Suppressor macrophage (primary cell): ENCODE measurements around the gene SLC13A3.
A peak's percentile ranks its signal among the peaks of the same experiment; 100 is the strongest.

Source experiments
- DNase-seq, 4 experiments: peaks; one replicate each; pipeline ENCODE4 v3.0.0-alpha.2; 2020 to 2022

Gene SLC13A3

DNA sequence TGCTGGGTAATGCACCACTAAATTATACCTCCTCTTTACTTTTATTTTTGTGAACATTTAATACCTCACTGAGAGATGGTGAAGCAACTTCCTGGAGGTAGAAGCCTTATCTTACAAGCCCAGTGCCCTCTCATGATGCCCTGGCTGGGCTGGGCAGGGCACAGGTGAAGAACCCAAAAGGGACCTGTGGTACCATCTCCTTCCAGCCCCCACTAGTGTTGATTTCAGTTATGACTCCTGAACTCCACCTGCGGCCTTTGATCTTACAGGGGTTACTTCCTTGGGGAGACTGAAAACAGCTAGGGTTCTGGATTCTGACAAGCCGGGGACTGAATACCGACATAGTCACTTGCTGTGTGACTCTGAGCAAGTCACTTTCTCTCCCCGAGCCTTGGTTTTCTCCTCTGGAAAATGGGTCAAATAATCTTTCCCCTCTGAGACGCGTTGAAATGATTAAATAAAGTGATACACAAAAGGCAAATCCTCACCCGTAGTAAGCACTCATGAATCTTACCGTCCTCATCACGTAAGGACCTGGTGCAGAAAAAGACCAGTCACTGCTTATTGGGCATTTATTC, 1.2 kb downstream of the SLC13A3 start:
- DNase-seq: no peak

DNA sequence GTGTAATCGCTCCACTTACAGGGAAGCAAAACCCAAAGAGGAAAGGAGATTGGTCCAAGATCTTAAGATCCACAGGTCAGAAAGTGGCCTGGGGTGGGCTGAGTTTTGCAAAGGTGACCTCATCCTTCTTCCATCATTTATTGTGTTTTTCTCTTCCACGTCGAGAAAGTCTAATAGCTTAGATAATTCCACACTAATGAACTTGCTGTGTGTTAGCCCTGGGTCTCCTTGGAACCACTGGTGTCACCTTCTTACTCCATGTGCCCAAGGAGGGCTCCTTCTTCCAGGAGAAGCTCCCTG, 1.7 kb downstream of the SLC13A3 start:
- no peak for DNase-seq

DNA sequence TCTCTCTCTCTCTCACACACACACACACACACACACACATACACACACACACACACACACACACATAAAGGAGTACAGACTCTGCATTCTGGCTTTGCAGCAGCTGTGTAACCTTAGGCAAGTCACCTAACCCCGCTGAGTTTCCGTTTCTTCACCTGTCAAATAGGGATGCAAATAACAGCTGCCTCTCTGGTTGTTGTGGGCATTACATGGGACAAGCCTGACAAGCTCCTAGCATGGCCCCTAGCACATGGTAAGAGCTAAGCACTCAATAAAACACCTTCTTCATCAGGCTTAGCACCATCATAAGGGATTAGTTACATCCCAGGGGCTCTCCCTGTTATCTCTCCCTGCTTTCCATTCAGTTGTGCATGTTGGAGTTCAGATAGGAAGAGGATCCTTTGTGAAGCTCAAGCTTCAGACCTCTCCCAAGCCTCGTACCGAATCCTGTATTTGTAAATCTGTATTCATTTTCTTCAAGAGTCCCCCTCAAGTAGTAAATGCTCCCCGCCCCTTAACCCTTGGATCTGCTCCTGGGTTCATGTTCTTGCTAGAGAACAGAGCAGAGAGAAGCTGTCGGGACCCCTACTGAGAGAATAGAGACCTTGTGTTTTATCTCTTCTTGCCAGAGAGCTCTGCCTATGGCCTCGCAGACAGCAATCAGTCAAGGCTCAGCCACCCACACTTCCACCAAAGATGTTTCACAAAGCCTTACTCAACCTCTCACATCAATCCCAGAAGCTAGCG, 2.2 kb downstream of the SLC13A3 start:
- DNase-seq: peak in 3 of 4 experiments; percentile 33 to 50 (median 40)

DNA sequence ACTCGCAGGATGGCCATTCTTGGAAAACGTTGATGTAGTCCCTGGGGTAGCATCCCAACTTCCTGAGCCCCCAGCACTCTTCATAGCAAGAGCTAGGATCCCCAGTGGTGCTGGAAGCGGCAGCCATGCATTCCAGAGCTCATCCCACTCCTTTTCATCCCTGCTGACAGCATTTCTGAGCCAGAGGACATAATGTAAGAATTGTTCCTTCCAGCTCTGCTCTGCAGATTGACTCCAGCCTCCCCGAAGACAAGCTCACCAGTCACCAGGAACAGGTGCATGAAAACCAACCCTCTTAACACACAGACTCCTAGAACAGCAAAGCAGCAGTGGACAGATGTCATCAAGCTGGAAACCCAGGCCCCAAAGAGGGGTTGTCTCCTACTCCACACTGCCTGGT, 3.8 kb downstream of the SLC13A3 start:
- no peak for DNase-seq

DNA sequence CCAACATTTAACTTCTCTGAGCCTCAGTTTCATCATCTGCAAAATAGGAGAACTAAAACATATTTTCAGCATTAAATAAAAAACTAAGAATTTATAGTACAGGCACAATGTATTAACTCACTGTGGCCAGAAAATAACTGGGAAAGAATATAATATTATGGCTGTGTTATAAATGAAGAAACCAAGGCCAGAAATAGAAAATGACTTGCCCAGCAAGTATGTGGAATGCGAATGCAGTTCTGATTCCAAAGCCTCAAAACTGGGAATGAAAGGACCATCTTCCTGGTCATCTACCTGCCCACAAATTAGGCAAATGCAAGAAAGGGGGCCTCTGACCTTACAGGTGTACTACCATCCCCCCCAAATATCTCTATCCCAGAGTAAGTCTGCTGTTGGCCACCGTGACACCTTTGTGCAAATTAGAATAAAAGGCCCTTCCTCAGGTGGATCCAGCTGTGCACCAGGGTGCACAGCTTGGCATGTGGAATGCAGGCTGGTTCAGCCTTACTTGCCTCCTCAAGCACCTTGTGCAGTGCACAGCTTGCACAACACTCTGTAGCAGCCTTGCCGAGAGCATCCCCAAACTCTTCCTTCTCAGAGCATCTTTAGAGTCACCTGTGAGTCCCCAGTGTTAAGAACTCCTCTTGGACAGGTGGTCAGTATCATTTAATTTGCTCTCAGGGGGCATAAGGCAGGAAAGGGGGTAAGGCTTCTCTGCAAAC, 4.4 kb downstream of the SLC13A3 start:
- no peak for DNase-seq

DNA sequence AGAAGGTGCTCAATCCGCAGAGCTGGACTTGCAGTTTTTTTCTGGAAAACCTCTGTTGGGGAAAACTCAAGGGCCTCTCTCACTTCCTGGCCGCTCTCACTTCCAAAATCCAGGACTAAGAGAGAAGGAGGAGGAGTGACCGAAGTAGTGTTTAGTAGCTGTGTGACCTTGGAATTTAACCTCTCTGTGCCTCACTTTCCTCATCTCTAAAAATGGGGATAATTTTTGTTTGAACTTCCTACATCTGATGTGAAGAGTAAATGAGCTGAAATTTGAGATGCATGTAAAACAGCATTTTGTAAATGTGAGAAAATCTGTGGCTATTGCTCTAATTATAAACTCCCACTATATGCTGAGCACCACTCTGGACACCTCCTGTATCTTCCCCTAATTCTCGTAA, 5.1 kb downstream of the SLC13A3 start:
- DNase-seq: no peak

DNA sequence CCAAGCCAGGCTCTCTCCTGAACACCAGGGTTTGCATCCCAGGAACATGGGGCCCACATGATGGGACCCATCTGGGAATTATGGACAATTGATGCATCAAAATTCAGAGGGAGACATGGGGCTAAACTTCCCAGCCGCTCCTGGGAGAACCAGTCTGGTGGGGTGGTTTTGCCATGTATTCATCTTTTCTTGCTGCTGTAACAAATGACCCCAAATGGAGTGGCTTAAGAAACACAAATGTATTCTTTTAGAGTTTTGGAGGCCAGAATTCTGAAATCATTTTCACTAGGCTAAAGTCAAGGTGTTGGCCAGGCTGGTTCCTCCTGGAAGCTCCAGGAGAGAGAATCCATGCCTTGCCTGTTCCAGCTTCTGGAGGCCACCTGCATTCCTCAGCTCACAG, 6.5 kb downstream of the SLC13A3 start:
- no peak for DNase-seq

DNA sequence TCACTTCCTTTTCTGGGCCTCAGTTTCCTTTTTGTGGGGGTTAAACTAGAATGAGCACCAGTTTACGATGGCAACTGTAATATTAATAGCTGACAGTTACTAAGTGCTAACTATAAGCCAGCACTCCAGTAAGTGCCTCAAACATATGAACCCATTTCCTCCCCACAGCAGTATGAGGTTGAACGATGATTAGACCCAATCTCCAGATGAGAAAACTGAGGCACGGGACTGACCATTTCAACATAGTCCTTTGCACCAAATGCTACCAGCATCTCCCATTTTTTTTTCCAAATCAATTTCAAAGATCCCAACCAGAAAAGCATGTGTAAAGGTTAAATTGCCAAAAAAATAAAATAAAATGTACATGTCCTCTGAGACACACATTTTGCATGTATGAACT, 7.1 kb downstream of the SLC13A3 start:
- DNase-seq: no peak

DNA sequence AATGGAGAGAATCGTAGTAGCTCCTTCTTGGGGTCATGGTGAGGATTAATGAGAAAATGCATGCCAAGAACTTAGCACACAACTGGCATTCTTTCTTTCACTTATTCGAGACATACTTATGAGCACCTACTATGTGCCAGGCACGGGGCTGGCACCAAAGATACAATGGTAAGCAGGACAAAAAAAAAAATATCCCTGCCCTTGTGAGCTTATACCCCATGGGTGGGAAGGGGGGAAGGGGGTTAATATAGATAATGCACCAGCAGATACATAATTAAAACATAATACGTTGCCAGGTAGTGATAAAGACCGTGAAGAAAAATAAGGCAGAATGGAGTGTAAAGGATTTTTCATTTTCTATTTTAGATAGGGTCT, 8.3 kb downstream of the SLC13A3 start:
- no peak for DNase-seq

DNA sequence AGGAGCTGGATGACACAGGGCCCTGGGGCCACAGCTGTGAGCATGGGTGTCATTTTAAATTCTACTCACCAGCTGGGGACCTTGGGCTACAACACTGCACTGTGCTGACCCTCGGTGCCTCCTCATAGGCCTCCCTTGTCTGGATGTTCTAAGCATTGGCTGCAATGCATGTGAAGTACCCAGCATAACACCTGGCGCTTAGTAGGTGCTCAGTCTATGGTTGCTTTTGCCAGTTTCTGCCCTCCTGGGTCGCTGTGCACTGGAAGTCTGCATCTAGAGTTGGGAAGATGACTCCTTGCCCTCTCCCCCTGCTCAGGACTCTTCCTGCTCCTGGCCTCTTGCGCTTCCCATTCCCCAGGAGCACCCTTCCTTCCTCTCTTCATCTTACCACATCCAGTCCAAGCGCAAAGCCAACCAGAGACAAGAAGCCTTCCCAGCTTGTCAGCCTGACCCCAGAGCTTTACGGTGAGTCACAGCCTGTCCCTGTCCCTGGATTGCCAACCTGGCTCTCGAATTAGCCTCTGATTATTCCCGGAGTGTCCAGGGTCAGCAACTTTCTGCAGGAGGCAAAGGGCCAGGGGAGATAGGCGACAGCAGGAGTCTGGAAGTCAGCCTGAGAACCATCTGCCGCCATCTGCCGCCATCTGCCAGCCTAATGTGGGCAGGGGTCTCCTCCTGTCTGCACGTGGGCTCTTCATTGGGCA, 8.8 kb downstream of the SLC13A3 start:
- DNase-seq: no peak

DNA sequence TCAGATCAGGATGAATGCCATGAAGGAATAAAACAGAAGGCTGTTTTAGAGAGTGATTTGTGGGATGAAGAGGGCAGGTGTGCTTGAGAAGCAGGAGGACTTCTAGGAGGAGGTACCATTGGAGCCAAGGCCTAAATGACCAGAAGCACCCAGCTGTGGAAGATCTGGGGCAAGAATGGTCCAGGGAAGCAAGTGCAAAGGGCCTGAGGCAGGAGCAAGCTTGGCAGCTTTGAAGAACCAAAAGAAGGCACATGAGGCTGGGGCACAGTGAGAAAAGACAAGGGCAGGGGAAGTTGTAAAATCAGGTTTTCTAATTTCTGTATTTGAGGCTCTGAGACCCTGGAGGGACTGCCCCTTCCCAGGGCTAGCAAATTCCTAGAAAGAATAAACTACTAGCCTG, 9.8 kb downstream of the SLC13A3 start:
- DNase-seq: no peak

DNA sequence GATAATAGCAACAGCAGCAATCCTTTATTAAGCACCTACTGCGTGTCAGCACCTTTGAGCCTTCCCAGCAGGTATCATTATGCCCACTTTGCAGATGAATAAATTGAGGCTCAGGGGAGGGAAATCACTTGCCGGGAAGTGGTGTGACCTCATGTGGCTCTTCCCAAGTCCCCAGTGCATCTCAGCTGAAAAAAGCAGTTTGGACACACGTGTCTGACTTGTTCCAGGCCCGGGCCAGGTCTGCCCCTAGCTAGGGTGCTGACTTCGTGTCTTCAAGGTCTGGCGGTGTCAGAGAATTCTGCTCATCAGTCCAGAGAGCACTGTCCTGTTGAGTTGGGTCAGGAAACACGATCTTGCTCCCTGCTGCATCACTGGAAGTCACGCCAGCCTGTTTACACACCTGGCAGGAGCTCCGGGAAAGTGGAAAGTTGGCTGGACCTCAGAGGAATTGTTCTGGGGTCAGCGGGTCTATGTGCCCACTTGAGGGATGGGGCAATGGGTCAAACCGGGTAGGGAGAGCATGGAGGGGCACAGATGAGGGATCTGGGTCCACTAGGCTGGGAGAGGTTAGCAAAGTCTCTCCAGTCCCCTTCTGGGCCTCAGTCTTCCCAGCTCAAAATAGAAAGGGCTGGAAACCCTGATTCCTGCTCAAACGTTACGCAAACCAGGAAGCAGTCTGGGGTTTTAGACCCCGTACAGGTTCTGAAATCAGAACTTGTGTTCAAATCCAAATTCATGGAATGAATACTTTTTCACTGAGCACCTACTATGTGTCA, 10.5 kb downstream of the SLC13A3 start:
- no peak for DNase-seq

DNA sequence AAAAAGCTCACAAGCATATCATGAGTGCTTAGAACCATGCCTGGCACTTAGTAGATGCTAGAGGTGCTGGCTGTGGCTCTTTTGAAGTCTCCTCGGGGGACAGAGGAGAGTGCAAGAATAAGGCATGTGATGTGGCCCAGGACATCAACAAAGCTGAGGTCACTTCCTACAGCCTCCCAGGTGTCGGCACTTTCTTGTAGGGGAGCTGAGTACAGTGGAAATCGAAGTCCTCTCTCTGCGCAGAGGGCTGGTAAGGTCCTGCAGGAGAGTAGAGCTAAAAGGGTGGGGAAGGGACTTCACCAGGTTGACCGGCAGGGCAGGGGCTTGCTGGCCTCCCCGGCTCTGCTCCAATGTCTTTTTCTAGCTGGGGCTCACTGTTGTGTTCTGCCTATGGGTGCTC, 11.2 kb downstream of the SLC13A3 start:
- no peak for DNase-seq

DNA sequence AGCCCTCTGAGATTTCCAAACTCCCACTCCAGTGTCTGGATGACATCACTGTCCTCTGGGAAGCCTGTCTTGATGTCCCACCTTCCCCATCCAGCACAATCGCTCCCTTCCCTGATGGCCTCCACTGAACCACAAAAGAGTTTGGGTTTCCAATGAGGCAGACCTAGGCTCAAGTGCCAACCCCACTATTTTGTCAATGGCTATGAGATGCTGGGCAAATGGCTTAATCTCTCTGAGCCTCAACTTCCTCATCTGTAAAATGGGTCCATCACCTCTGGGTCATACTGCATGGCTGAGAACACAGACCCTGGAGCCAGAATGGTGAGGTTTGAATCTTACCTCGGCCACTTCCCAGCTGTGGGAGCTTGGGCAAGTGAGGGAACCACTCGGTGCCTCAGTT, 11.7 kb downstream of the SLC13A3 start:
- DNase-seq: no peak

DNA sequence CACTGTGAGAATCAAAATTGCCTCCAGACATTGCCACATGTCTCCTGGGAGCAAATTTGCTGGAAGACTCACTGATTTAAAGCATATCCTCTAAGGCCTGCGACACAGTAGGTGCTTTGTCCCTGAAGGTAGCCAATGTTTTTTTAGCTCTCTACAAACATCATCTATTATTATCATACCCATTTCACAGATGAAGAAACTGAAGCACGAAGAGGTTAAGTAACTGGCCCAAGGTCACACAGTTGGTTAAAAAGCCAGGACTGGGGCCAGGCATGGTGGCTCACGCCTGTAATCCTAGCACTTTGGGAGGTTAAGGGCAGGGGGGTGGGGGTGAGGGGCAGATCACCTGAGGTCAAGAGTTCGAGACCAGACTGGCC, 12.4 kb downstream of the SLC13A3 start:
- DNase-seq: no peak

DNA sequence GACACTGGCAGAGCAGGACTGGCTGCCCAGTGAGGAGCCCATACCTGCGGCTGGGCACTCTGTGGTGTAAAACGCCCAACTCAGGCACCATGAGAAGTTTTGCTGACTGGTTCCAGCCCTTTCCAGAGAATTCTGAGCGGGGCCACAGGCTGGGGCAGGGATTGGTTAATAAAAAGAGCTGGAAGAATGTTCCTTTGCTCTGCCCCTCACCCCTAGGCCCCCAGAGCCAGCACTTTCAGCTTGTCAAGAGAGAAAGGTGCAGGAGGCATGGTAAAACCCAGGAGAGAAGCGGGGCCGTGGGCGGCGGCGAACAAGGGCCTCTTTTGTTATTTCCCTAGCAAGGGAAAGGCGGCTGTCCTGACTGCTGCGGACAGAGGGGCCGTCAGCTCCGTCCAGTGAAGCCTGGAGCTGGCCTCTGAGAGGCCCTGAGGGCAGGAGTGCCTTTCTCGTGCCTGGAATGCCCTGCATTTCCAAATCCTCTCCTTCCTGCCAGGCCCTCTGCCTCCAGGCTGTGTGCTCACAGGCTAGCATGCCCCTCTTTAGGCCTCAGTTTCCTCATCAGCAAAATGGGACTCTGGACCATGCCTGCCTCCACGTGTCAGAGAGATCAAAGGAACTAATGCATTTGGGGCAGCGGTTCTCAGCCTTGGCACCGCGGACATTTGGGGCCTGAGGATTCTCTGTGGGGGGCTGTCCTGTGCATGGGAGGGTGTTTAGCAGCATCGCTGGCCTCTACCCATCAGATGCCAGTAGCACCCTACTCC, 12.9 kb downstream of the SLC13A3 start:
- DNase-seq: no peak

DNA sequence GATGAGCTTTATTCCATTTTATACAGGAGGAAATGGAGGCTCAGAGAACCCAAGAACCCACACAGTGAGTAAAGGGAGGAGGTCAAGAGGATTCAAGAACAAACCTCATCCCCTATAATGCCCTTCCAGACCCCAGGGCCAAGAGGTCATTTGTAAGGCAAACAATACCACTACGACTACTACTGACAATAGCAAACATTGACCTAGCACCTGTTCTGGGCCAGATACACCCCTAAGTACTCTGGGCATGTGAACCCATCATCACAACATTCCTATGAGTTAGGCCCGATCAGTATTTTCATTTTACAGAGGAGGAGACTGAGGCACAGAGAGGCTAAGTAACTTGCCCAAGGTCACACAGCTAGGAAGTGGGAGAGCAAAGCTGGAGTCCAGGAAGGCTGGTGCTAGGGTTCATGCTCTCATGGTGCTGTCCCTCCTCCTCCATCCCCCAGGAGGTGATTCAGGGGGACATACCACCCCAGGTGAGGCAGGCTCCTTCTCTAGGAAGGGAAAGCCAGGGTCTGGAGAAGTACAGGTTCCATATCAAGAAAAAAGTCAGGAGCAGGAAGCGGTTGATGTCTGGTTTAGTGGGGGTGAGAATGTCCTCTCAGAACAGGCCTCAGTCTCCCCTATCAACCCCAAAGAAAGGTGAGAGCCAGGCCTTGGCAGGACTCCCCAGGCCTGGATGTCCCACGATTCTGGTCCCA, 13.7 kb downstream of the SLC13A3 start:
- no peak for DNase-seq

DNA sequence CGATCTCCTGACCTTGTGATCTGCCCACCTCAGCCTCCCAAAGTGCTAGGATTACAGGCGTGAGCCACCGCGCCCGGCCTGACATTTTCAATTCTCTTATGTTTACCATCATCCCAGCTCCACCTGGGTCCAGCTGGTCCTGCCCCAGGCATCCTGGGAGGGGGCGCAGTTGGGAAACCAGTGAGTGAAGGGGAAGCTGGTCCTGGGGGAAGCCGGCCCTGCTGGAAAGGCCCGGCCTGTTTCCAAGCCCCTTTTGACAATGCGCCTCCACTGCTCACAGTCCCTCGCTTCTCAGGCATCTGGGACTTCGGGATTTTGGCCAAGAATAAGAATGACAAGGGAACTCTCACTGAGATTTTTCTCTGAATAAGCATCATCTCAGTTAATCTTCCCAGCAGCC, 14.2 kb downstream of the SLC13A3 start:
- no peak for DNase-seq

DNA sequence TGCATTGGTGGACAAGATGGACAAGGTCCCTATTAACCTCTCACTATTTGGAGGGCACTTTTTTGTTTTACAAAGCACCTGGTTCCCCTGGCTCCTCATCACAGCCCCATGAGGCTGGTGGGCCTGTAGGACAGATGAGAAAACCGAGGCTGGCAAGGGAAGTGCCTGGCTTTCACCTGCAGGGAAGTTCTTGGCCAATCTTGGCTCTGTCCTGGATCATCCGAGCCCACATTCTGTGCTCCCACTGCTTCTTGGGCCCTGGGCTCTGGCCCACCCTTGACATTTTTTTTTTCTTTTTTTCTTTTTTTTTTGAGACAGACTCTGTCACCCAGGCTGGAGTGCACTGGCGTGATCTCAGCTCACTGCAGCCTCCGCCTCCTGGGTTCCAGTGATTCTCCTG, 14.7 kb downstream of the SLC13A3 start:
- no peak for DNase-seq

DNA sequence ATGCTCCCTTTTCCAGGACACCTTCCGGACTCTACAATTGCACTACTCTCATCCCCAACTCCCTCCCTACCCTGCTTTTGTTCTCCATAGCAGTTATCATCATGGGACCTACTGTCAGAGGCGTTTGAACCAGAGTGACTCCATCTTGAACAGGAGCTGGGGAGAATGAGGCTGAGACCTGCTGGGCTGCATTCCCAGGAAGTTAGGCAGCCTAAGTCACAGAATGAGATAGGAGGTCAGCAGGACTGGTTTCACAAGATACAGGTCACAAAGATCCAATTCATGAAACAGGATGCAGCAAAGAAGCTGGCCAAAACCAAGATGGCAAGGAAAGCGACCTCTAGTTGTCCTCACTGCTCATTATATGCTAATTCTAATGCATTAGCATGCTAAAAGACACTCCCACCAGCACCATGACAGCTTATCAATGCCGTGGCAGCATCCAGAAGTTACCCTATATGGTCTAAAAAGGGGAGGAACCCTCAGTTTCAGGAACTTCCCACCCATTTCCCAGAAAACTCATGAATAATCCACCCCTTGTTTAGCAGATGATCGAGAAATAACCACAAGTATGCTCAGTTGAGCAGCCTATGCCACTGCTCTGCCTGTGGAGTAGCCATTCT, 15.6 kb downstream of the SLC13A3 start:
- DNase-seq: peak in 1 of 4 experiments; percentile 6

DNA sequence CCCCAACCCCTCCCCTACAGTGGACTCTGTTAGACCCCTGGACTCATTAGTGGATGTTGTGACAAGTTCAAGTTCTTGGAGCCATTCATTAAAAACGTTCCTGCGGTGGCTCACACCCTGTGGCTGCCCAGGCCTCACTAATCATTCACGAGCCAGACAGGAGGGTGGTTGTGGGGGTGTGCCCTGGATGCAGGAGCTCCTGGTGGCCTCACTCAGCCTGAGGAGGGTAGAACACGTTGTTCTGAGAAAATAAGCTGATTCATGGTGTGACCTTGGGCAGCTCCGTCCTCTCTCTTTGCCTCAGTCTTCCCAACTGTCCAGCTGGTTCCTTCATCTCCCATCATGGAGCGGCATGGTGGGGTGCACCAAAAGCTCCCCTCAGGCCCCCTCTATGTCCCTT, 16.7 kb downstream of the SLC13A3 start:
- DNase-seq: no peak
